Measurements from ENCODE around the gene HVCN1. TPM values are rescaled to one million over a fixed set of nuclear protein-coding genes. Genes with fewer than 3 reads are reported as not detected.

Gene HVCN1
- total RNA-seq, 2 donors from 2014 or later, result 8.8 to 9.5 TPM

GRCh38 chr12:110698171-110698902 is 9.4 kb upstream of the HVCN1 start:
- TF ChIP-seq CTCF (conservative IDR thresholded peaks at IDR 0.05), result peak; percentile 86
- no peak overlapping the region for H3K27ac ChIP-seq (ENCODE audit: low read depth, low read length)
- H3K4me3 ChIP-seq (ENCODE audit: low read length), result no peak overlapping the region
- H3K27me3 ChIP-seq (ENCODE audit: control insufficient read depth, insufficient read depth, low read length, poor library complexity, severe bottlenecking), result no peaks in the 10 kb centered on the region
- no peak overlapping the region for H3K9ac ChIP-seq (ENCODE audit: extremely low read depth, low read length, poor library complexity, severe bottlenecking)
- no peaks in the 10 kb centered on the region for H3K36me3 ChIP-seq (ENCODE audit: control insufficient read depth, insufficient read depth, low read length)
- no peaks in the 10 kb centered on the region for H3K27me3 Mint-ChIP-seq (ENCODE audit: insufficient read depth)
- peaks cover 3% of the 10 kb centered on the region for H3K4me1 ChIP-seq (ENCODE audit: control insufficient read depth, insufficient read depth, low read length)
- DNase-seq, result peak; percentile 97
- no peaks in the 10 kb centered on the region for H3K9me3 Mint-ChIP-seq
- no peak overlapping the region for H3K4me3 Mint-ChIP-seq
- no peaks in the 10 kb centered on the region for H3K9me3 ChIP-seq (ENCODE audit: control insufficient read depth, low read length)
- peaks cover 6% of the 10 kb centered on the region for H3K4me1 Mint-ChIP-seq
- no peaks in the 10 kb centered on the region for H3K36me3 Mint-ChIP-seq (ENCODE audit: low read depth)
- 59 to 71% methylated on average over 16 to 20 of the region's 20 CpGs for WGBS, 2 experiments (ENCODE audit: insufficient coverage in 1 of 2, insufficient read length in 1 of 2)
- H3K27ac Mint-ChIP-seq, result peak overlapping the region; percentile 64

DNA sequence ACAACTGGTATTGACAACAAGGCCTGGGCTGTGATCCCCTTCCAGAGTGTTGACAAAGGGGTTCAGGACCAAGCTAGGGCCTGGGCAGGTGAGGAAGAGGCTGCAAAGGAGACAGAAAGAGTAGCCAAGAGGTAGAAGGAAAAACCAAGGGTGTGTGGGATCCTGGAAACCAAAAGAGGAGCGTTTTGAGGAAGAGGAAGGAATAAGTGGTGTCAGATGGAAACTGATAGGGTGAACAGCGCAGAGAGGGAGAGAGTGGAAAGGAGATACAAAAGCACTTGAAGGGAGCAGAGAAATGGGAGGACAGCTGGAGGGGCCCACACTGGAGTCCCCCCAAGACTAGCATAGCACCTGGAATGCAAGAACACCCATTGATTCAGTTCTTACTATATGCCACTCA is 8.3 kb upstream of the HVCN1 start:
- no peak overlapping the region for H3K4me3 ChIP-seq (ENCODE audit: low read length)
- H3K9me3 ChIP-seq (ENCODE audit: control insufficient read depth, low read length), result no peaks in the 10 kb centered on the region
- no peak overlapping the region for H3K27ac ChIP-seq (ENCODE audit: low read depth, low read length)
- Mint-ChIP-seq H3K27ac (no peak overlapping the region), H3K36me3 (ENCODE audit: low read depth) (no peaks in the 10 kb centered on the region), H3K4me1 (peaks cover 6% of the 10 kb centered on the region), H3K9me3 (no peaks in the 10 kb centered on the region), H3K4me3 (no peak overlapping the region), H3K27me3 (ENCODE audit: insufficient read depth) (no peaks in the 10 kb centered on the region)
- peaks cover 3% of the 10 kb centered on the region for H3K4me1 ChIP-seq (ENCODE audit: control insufficient read depth, insufficient read depth, low read length)
- TF ChIP-seq CTCF (conservative IDR thresholded peaks at IDR 0.05), result no peak
- WGBS, 2 experiments (ENCODE audit: insufficient coverage in 1 of 2, insufficient read length in 1 of 2), result 89 to 100% methylated on average over 2 of the region's 2 CpGs
- H3K9ac ChIP-seq (ENCODE audit: extremely low read depth, low read length, poor library complexity, severe bottlenecking), result no peak overlapping the region
- no peaks in the 10 kb centered on the region for H3K27me3 ChIP-seq (ENCODE audit: control insufficient read depth, insufficient read depth, low read length, poor library complexity, severe bottlenecking)
- H3K36me3 ChIP-seq (ENCODE audit: control insufficient read depth, insufficient read depth, low read length), result no peaks in the 10 kb centered on the region
- DNase-seq, result no peak

DNA sequence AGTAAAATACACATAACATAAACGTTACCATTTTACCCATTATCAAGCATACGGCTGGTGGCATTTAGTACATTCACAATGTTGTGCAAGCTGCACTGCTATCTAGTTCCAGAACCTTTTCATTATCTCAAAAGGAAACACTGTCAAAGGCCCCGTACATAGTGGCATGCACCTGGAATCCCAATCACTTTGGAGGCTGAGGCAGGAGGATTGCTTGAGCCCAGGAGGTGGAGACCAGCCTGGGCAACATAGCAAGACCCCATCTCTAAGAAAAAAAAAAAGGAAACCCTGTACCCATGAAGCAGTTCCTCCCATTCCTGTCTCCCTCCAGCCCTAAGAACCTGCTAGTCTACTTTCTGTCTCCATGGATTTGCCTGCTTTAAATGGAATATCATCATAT is 7.4 kb upstream of the HVCN1 start:
- Mint-ChIP-seq H3K27me3 (ENCODE audit: insufficient read depth) (peaks cover 4% of the 10 kb centered on the region), H3K27ac (no peak overlapping the region), H3K36me3 (ENCODE audit: low read depth) (no peaks in the 10 kb centered on the region), H3K4me1 (peaks cover 6% of the 10 kb centered on the region), H3K4me3 (no peak overlapping the region), H3K9me3 (no peaks in the 10 kb centered on the region)
- Histone ChIP-seq H3K4me1 (ENCODE audit: control insufficient read depth, insufficient read depth, low read length) (peaks cover 3% of the 10 kb centered on the region), H3K4me3 (ENCODE audit: low read length) (no peak overlapping the region), H3K9me3 (ENCODE audit: control insufficient read depth, low read length) (no peaks in the 10 kb centered on the region), H3K27me3 (ENCODE audit: control insufficient read depth, insufficient read depth, low read length, poor library complexity, severe bottlenecking) (no peaks in the 10 kb centered on the region), H3K36me3 (ENCODE audit: control insufficient read depth, insufficient read depth, low read length) (no peaks in the 10 kb centered on the region), H3K9ac (ENCODE audit: extremely low read depth, low read length, poor library complexity, severe bottlenecking) (no peak overlapping the region), H3K27ac (ENCODE audit: low read depth, low read length) (no peak overlapping the region)
- no peak for TF ChIP-seq CTCF (conservative IDR thresholded peaks at IDR 0.05)
- 75 to 86% methylated on average over 2 to 3 of the region's 3 CpGs for WGBS, 2 experiments (ENCODE audit: insufficient coverage in 1 of 2, insufficient read length in 1 of 2)
- no peak for DNase-seq
